GM10266 (cell line): ENCODE data around the gene ZNF71.

Experiments used
- DNase-seq: peaks from one replicate; pipeline ENCODE4 v3.0.0; 2012; ENCODE audit errors: extremely low spot score
- TF ChIP-seq, protein P1 (sequence below): IDR thresholded peaks from 2 replicates; pipeline ENCODE4 v1.5.1; 2012; ENCODE audit warnings: mild to moderate bottlenecking, low read depth; ENCODE audit not compliant: control insufficient read depth, insufficient read depth; ENCODE audit errors: missing control alignments

ZNF71 gene

DNA sequence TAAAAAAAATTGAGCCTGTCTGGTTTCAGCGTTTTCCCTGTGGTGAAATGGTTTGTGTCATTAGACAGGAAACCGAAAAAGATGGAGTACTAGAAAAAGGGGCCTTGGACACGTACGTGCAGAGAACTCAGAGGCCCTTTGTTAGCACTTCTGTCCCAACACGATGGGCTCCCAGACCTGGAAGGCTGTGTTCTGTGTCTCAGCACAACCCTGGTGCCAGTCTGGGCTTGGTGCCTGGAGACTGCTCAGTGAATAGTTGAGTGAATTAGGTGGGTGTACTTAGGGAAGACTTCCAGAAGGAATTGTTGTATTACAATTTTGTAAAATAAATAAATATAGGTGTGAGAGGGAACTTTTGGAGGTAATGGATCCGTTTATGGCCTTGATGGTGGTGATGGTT lies 8.7 kb downstream of the ZNF71 start:
- TF ChIP-seq, protein P1, sequence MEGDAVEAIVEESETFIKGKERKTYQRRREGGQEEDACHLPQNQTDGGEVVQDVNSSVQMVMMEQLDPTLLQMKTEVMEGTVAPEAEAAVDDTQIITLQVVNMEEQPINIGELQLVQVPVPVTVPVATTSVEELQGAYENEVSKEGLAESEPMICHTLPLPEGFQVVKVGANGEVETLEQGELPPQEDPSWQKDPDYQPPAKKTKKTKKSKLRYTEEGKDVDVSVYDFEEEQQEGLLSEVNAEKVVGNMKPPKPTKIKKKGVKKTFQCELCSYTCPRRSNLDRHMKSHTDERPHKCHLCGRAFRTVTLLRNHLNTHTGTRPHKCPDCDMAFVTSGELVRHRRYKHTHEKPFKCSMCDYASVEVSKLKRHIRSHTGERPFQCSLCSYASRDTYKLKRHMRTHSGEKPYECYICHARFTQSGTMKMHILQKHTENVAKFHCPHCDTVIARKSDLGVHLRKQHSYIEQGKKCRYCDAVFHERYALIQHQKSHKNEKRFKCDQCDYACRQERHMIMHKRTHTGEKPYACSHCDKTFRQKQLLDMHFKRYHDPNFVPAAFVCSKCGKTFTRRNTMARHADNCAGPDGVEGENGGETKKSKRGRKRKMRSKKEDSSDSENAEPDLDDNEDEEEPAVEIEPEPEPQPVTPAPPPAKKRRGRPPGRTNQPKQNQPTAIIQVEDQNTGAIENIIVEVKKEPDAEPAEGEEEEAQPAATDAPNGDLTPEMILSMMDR, result no peak
- DNase-seq, result no peak

DNA sequence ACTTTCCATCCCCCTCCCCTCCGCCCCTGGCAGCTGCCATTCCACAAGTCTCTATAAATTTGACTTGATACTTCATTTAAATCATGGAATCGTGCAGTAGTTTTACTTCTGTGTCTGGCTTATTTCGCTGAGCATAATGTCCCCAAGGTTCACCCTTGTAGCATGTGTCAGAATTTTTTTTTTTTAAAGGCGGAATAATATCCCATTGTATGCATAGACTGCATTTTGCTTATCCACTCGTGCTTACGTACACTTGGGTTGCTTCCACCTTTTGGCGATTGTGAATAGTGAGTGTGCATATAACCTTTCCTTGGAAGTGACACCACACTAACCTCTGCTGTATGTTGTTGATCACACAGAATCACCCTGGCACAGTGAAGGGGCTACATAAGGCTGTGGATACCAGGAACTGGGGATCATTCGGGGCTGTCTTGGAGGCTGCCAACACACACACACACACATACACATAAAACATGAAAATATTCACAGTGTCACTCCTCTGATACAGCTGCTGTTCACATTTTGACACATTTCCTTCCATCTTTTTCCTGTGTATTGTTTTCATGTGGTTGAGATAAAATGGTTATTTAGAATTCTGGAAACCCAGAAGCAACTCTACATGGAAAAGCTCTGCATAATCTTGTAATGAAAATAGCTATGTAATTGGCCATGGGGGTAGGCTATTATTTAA lies 13.3 kb downstream of the ZNF71 start:
- TF ChIP-seq, protein P1, result no peak
- no peak for DNase-seq

DNA sequence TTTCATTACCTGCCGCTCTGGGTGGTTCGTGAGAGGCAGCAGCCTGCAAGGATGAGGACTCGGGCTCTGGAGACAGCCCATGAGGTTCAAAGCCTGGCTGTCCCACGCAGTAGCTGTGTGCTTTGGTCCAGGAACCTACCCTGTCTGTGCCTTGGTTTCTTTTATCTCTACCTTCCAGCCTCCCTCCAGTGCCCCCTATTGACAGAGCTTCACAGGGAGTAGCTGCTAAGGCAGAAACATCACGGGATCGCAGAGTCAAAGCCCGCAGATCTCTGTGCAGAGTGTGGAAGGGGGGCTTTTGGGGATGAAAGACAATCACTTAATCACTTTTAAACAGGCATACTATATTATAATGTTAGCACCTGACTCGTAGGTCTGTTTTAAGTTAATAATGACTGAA lies 16.2 kb downstream of the ZNF71 start:
- TF ChIP-seq, protein P1, result no peak
- DNase-seq, result no peak

DNA sequence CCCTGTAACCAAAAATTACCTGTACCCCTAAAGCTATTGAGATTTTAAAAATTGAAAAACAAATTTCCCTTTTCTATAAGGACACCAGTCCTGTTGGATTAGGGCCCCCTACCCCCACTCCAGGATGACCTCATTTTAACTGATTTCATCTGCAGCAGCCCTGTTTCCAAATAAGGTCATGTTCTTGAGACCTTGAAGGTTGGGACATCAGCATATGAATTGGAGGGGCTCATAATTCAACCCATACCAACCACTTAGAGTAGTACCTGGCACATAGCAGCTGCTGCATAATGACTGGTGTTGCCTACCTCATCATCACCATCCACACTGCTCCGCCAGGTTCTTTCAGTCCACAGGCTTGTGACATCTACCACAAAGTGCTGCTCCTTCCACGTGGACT lies 17.6 kb downstream of the ZNF71 start:
- no peak for DNase-seq
- TF ChIP-seq, protein P1, result no peak

DNA sequence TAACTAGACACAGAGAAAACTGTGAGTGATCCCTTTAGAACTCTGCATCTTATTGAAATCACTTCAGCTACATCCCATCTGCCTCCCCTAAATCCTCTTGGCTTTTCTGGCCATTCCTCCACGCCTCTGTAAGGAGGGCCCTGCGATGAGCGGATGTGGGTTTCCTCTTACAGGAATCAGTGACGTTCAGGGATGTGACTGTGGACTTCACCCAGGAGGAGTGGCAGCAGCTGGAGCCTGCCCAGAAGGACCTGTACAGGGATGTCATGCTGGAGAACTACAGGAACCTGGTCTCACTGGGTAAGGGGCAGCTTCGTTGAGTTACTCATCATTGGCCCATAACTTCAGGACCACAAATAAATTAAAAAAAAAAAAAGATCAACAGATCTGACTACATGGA lies 18.5 kb downstream of the ZNF71 start:
- no peak for DNase-seq
- TF ChIP-seq, protein P1, result no peak

DNA sequence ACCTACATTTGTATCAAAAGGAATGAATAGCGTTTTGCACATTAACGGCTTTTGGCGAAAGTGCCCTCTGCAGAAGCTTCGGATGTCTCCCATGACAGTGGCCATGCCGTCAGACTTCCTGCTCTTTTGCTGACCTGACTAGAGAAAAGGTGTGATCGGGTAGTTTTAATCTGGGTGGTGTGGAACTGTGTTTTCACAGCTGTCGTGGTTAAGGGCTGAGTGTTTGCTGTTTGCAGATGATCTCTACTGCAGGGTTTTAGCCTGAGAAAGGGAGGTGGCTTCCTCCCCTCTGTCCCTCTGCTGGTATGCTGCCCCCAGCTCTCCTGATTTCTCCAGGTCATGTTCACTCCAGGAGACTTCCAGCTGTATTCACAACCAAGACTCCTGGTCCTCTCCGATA lies 22.4 kb downstream of the ZNF71 start:
- TF ChIP-seq, protein P1, result no peak
- no peak for DNase-seq

DNA sequence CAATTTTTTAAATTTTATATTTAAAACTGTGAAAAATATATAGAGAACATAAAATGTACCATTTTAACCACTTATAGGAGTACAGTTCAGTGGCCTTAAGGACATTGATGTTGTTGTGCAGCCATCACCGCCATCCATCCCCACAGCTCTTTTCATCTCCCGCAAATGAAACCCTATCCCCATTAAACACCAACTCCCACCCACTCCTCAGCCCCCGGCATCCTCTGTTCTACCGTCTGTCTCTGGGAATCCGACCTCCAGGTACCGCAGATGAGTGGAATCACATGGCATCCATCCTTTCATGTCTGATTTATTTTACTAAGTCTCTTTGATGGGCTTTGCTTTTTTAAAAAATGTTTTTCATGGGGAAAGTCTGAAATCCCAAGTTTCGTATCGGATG lies 24.0 kb downstream of the ZNF71 start:
- TF ChIP-seq, protein P1, result no peak
- DNase-seq, result no peak
